Measurements from ENCODE around the gene LIF. TPM values are rescaled to one million over a fixed set of nuclear protein-coding genes. Genes with fewer than 3 reads are reported as not detected.
A peak's percentile ranks its signal among the peaks of the same experiment; 100 is the strongest.
"Not testable (repeated sequence)": the region's sequence is repeated elsewhere in the genome, so short reads cannot be mapped to it uniquely, and the experiment has no call there.

Gene LIF
- total and polyA plus RNA-seq, 5 experiments from 2014 or later, result not detected

DNA sequence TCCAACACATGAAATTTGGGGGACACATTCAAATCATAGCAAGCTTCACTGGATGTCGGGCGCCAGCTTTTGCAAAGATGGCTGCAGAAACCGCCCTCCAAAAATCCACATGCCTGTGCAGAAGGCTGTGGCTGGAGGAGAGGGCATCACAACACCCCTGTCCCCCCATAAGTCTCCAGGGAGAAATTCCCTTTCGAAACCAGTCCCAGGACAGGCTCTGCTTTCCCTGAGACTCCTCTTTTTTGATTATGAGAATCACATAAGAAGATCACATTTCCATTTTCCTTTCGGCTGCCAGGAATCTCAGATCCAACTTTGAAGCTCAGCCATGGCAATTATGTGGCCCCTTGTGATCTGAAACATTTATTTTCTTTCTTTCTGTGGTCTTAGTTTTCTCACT is 9.7 kb downstream of the LIF start:
- peaks cover 0 to 3% (median 2%) of the 10 kb centered on the region in 4 donors for H3K4me1 Mint-ChIP-seq
- ATAC-seq, result no peak
- no peak overlapping the region for H3K4me3 Mint-ChIP-seq
- H3K27me3 Mint-ChIP-seq, result no peaks in the 10 kb centered on the region
- POLR2A ChIA-PET, result no interaction called here
- DNase-seq, result no peak
- peak overlapping the region in 1 of 10 donors; percentile 33 for H3K27ac Mint-ChIP-seq
- H3K9me3 Mint-ChIP-seq, result no peaks in the 10 kb centered on the region
- H3K36me3 Mint-ChIP-seq, result no peaks in the 10 kb centered on the region

DNA sequence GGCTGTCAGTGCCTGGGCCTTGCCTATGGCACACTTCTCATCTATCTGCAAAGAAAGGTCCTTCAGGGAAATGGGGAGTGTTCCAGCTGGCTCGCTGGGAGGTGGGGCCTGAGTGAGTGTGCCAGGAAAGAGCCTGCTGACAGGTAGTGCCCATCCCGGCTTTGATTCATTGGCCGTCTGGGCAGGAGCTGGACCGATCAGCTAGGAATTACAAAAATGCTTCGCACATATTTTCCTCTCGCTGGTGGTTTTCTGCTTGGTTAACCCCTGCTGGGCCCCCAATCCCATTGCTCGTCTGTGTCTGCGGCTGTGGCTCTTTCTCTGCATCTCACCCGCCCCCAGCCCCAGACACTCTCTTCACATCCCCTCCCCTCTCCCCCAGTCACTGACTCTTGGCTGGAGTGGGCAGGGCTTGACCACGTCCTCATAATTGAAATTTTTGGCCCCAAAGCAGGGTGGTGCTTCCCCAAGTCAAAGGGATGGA is 10.8 kb downstream of the LIF start:
- ATAC-seq (no peak), DNase-seq (no peak)
- Mint-ChIP-seq H3K27me3 (no peaks in the 10 kb centered on the region), H3K9me3 (no peaks in the 10 kb centered on the region), H3K27ac (peak overlapping the region in 2 of 10 donors; percentile 24 to 29), H3K4me1 (peaks cover 0 to 3% (median 1%) of the 10 kb centered on the region in 4 donors), H3K4me3 (no peak overlapping the region), H3K36me3 (no peaks in the 10 kb centered on the region)
- POLR2A ChIA-PET, result no interaction called here

DNA sequence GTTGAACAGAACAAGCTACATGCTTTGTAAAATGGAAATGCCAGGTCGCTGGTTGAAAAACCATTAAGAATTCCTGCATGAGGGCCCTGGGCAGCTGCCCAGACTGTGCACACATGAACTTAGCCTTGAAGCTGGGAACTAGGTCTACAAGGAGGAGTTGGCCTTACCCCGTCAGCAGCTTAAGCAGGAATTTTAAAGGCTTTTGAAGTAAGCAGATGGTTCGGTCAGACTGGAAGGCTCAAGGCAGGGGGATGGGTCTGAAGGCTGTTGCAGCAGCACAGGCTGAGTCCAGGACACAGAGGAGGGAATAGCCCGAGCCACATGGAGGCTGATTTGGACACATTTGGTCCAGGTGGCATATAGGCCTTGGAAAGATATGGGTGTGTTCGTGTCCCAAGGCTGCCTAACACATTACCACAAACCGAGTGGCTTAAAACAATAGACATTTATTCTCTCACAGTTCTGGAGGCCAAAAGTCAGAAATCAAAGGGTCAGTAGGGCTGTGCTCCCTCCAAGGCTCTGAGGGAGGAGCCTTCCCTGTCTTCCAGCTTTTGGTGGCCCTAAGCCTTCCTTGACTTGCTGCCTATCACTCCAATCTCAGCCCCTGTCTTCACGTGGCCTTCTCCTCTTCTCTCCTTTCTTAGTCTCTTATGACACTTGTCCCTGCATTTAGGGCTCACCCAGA is 11.6 kb downstream of the LIF start:
- H3K36me3 Mint-ChIP-seq, result no peaks in the 10 kb centered on the region
- peaks cover 0 to 3% (median 1%) of the 10 kb centered on the region in 4 donors for H3K4me1 Mint-ChIP-seq
- no peak for DNase-seq
- ATAC-seq, result no peak
- H3K4me3 Mint-ChIP-seq, result no peak overlapping the region
- H3K27me3 Mint-ChIP-seq, result no peaks in the 10 kb centered on the region
- POLR2A ChIA-PET, result interaction anchor here (0.6 kb wide), 1 partner anchor 816 kb away, joined by 6 read pairs; no protein-coding TSS in a partner anchor
- no peaks in the 10 kb centered on the region for H3K9me3 Mint-ChIP-seq
- H3K27ac Mint-ChIP-seq, result peak overlapping the region in 5 of 10 donors; percentile 16 to 57 (median 29)

DNA sequence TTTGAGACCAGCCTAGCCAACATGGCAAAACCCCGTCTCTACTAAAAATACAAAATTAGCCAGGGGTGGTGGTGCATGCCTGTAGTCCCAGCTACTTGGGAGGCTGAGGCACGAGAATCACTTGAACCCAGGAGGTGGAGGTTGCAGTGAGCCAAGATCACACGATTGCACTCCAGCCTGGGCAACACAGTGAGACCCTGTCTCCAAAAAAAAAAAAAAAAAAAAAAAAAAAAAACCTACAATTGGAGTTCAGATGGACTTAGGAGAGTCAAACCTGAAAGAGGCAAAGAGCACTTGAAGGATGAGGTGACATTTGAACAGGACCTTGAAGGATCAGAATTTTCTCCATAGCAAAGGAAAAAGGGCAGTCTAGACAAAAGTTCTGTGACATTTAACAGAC is 12.2 kb downstream of the LIF start:
- DNase-seq, H3K4me3 Mint-ChIP-seq, ATAC-seq, H3K27me3 Mint-ChIP-seq, H3K36me3 Mint-ChIP-seq, POLR2A ChIA-PET, H3K9me3 Mint-ChIP-seq, H3K4me1 Mint-ChIP-seq: not testable (repeated sequence)
- peak overlapping the region in 1 of 10 donors; percentile 29 for H3K27ac Mint-ChIP-seq

DNA sequence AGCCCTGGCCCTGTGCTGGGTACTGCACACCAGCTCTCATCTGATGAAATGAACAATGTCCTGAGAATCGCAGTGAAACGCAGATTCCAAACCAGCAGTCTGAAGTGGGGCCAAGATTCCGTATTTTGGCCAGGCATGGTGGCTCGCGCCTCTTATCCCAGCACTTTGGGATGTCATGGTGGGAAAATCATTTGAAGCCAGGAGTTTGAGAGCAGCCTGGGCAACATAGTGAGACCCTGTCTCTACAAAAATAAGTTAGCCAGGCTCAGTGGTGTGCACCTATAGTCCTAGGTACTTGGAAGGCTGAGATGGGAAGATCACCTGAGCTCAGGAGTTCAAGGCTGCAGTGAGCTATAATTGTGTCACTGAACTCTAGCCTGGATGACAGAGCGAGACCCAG is 13.0 kb downstream of the LIF start:
- H3K4me3 Mint-ChIP-seq, result no peak overlapping the region
- POLR2A ChIA-PET, result interaction anchor here (0.6 kb wide), 1 partner anchor 353 kb away, joined by 3 read pairs; no protein-coding TSS in a partner anchor

DNA sequence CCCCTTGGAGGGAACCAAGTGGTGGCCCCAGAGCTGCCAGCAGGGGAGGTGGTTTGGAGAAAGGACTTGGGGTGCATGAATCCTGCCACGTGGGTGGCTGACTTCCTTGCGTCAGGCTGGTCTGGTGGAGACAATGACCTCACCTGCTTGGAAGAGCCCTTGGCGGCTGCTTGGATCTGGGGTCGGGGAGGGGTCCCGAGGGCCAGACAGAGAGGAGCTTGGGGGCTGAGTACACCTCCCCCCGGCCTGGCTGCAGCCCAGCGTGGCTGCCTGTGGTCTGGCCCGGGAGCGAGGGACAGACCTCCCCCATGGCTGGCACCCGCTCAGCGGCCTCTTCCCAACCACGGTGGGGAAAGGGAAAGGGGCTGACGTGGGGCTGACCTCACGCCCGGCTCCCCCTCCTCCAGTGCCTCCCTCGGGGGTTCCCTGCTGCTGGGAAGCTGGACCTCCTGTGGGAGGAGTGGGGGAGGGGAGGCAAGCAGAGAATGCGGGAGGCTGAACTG is 13.8 kb downstream of the LIF start:
- Mint-ChIP-seq H3K9me3 (no peaks in the 10 kb centered on the region), H3K4me1 (peaks cover 6 to 11% (median 8%) of the 10 kb centered on the region in 4 donors), H3K36me3 (no peaks in the 10 kb centered on the region), H3K27ac (peak overlapping the region in 1 of 10 donors; percentile 18), H3K4me3 (no peak overlapping the region), H3K27me3 (no peaks in the 10 kb centered on the region)
- no peak for ATAC-seq
- POLR2A ChIA-PET, result interaction anchor here (0.6 kb wide), 1 partner anchor 352 kb away, joined by 3 read pairs; no protein-coding TSS in a partner anchor
- no peak for DNase-seq

More for the DNA sequence above, 13.0 kb downstream of the LIF start:
- Mint-ChIP-seq H3K27ac (no peak overlapping the region), H3K27me3 (no peaks in the 10 kb centered on the region), H3K36me3 (no peaks in the 10 kb centered on the region), H3K4me1 (peaks cover 2 to 5% (median 3%) of the 10 kb centered on the region in 4 donors), H3K9me3 (no peaks in the 10 kb centered on the region)
- no peak for ATAC-seq
- no peak for DNase-seq

DNA sequence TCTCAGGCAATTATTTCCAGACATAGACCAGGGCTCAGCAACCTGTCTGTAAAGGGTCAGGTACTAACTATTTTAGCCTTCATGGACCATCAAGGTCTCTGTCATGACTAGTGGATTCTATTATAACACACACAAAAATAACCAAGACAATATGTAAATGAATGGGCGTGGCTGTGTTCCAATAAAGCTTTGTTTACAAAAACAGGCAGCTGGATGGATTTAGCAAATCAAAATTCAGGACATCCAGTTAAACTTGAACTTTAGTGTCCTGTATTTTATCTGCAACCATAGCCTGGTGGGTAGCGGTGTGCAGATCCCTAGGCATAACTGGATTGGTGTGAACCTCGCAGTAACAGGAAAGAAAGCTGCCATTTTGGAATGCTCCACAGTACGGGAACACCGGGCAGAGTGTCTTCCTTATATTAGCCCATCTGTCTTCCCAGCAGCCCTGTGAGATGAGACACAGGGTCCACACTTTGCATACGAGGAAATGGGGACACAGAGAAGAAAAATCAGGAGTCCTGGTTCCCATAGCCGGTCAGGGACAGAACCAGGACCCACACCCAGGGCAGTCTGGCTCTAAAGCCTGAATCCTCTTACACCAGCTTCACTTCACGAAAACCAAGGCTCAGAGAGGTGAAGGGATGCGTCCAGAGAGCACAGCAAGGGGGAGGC is 15.6 kb downstream of the LIF start:
- POLR2A ChIA-PET, result no interaction called here
- no peak overlapping the region for H3K4me3 Mint-ChIP-seq
- H3K27me3 Mint-ChIP-seq, result no peaks in the 10 kb centered on the region
- H3K9me3 Mint-ChIP-seq, result no peaks in the 10 kb centered on the region
- DNase-seq, result no peak
- H3K36me3 Mint-ChIP-seq, result no peaks in the 10 kb centered on the region
- peaks cover 15 to 27% (median 19%) of the 10 kb centered on the region in 4 donors for H3K4me1 Mint-ChIP-seq
- H3K27ac Mint-ChIP-seq, result peak overlapping the region in 1 of 10 donors; percentile 49
- ATAC-seq, result no peak

DNA sequence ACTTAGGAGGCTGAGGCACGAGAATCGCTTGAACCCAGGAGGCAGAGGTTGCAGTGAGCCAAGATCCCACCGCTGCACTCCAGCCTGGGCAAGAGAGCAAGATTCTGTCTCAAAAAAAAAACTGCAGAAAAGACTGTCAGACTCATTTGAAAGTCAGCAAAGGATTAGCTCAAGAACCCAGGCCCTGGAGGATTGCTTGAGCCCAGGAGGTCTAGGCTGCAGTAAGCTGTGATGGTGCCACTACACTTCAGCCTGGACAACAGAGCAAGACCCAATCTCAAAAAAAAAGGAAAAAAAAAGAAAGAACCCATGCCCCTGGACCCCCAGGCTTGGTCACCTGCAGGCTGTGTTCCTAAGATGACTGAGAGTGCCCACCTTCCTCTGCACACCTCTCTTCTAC is 16.2 kb downstream of the LIF start:
- peak overlapping the region in 1 of 10 donors; percentile 49 for H3K27ac Mint-ChIP-seq
- DNase-seq, result no peak
- ATAC-seq, result no peak
- POLR2A ChIA-PET, result no interaction called here
- H3K4me3 Mint-ChIP-seq, result no peak overlapping the region
- peaks cover 15 to 32% (median 24%) of the 10 kb centered on the region in 4 donors for H3K4me1 Mint-ChIP-seq
- no peaks in the 10 kb centered on the region for H3K9me3 Mint-ChIP-seq
- H3K36me3 Mint-ChIP-seq, result no peaks in the 10 kb centered on the region
- no peaks in the 10 kb centered on the region for H3K27me3 Mint-ChIP-seq

DNA sequence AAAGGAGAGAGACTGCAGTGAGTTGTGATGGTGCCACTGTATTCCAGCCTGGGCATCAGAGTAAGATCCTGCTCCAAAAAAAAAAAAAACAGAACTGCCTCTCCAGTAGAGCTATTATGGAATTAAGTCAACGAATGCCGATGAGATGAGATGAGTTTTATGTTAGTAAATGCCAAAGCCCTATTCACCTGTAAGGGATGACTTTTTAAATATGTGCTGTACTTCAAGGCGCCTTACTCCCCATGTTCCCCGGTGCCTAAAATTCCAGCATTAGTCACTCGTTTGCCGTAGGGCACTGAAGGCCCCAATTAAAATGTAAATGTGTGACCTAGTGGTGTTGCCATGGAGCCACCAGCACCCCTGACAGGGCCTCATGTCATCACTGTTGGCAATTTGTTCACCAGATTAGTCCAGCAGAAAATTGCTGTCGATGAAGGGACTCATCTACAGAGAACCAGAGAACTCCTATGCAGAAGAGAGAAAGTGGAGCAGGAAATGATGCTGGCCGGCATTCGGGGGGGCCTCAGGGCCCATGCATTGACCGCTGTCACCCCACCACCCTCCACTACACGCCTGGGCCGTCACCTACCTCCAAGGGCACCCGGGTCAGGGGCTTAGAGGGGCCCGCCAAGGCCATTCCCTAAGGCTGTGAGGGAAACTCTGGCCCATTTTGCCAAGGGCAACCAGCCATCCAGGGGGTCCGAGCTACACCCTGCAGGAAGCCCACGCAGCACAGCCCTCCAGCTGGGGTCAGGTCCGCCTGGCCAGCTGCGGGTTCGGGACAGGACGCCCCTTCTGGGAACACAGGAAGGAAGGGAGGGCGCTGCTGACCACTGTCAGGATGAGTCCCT is 17.8 kb downstream of the LIF start:
- no peaks in the 10 kb centered on the region for H3K36me3 Mint-ChIP-seq
- POLR2A ChIA-PET, result no interaction called here
- no peaks in the 10 kb centered on the region for H3K9me3 Mint-ChIP-seq
- ATAC-seq (no peak), DNase-seq (no peak)
- H3K27me3 Mint-ChIP-seq, result no peaks in the 10 kb centered on the region
- no peak overlapping the region for H3K4me3 Mint-ChIP-seq
- peaks cover 15 to 39% (median 36%) of the 10 kb centered on the region in 4 donors for H3K4me1 Mint-ChIP-seq
- peak overlapping the region in 2 of 10 donors; percentile 58 to 74 for H3K27ac Mint-ChIP-seq

DNA sequence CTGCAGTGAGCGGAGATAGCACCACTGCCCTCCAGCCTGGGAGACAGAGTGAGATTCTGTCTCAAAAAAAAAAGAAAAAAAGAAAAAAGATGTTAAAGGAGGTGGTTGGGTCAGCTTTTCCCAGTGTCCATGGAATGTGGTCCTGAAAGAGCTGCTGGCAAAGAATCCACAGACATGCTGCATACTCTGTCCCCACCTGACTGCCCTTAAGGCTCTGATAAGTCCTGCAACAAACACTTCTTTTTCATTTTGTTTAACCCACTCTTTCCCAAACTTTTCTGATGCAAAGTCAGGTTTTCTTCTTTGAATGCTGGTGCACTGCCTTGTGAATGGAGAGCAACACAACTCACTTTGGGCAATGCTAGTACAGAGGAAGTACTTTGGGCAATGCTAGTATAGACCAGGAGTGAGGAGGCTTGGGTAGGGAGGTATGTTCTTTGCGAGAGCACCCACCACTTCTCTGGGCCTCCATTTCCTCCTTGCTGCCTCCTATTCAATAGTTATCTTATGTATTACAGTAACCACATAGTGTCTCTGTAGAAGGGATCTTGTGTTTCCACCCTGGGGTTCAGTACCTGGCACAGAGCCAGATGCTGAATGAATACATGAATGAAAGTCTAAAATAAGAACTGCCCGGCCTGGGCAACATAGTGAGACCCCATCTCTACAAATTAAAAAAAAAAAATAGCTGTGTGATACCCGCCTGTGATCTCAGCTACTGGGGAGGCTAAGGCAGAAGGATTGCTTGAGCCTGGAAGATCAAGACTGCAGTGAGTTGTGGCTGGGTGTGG is 18.9 kb downstream of the LIF start:
- POLR2A ChIA-PET, result no interaction called here
- ATAC-seq (no peak), DNase-seq (peak in 1 of 10 donors; percentile 19)
- Mint-ChIP-seq H3K9me3 (no peaks in the 10 kb centered on the region), H3K36me3 (no peaks in the 10 kb centered on the region), H3K4me3 (no peak overlapping the region), H3K27ac (peak overlapping the region in 7 of 10 donors; percentile 3 to 78 (median 60)), H3K27me3 (no peaks in the 10 kb centered on the region), H3K4me1 (peaks cover 18 to 48% (median 46%) of the 10 kb centered on the region in 4 donors)

DNA sequence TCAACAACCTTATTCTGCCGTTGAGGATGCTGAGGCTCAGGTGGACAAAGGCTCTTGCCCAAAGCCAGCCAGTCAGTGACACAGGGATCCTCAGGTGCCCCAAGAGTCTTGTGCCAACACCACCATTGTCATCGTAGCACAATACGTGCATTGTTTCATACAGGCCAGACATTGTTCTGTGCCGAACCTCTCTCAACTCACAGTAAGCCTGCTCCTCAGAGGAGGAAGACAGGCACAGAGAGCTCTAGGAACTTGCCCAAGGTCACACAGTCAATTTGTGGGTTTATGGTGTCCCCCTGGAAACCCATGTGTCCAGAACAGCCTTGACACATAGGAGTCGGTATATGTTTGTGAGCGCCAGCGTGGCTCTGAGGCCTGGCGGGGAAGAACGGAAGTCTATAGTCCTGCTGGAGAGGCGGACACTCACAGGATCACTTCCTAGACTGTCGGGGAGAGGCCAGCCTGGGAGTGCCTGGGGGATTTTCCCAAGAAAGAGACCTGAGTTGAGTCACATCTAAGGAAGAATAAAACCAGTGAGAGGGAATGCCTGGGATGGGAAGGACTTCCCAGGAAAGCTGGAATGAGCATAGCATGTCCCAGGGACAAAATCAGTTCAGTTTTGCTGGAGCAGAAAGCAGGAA is 20.2 kb downstream of the LIF start:
- H3K9me3 Mint-ChIP-seq, result no peaks in the 10 kb centered on the region
- H3K27ac Mint-ChIP-seq, result peak overlapping the region in 8 of 10 donors; percentile 31 to 93 (median 52)
- DNase-seq (no peak), ATAC-seq (no peak)
- H3K4me3 Mint-ChIP-seq, result no peak overlapping the region
- POLR2A ChIA-PET, result no interaction called here
- H3K36me3 Mint-ChIP-seq, result no peaks in the 10 kb centered on the region
- peaks cover 27 to 61% (median 57%) of the 10 kb centered on the region in 4 donors for H3K4me1 Mint-ChIP-seq
- H3K27me3 Mint-ChIP-seq, result no peaks in the 10 kb centered on the region
